HL-60 (cell line): Measurements from ENCODE around the gene METTL2B.
A peak's percentile ranks its signal among the peaks of the same experiment; 100 is the strongest.
"Not testable (repeated sequence)": the region's sequence is repeated elsewhere in the genome, so short reads cannot be mapped to it uniquely, and the experiment has no call there.

Experiments
- DNase-seq, 2 experiments: peaks; one replicate each; pipeline ENCODE4 v3.0.0-alpha.2; 2010 to 2020; ENCODE audit warnings: low read depth in 1 of 2, low spot score in 1 of 2
- H3K27ac ChIP-seq: fragments of 250-450 bp; sonication (Bioruptor Pico); replicated peaks from 2 replicates; pipeline ENCODE4 v1.5.1; 2020; ENCODE audit warnings: mild to moderate bottlenecking, moderate library complexity
- H3K27me3 ChIP-seq: fragments of 250-450 bp; sonication (Bioruptor Pico); 2 replicates; pipeline ENCODE4 v1.5.1; 2021; ENCODE audit warnings: mild to moderate bottlenecking, moderate library complexity; ENCODE audit not compliant: insufficient read depth, poor library complexity, severe bottlenecking
- H3K4me3 ChIP-seq: replicated peaks from 2 replicates; pipeline ENCODE4 v1.5.1; 2011; ENCODE audit warnings: mild to moderate bottlenecking, control low read depth, low read length; ENCODE audit not compliant: insufficient read depth
- GABPA ChIP-seq: IDR thresholded peaks from 2 replicates; pipeline ENCODE4 v1.6.1; 2012; ENCODE audit warnings: low read depth
- POLR2AphosphoS5 ChIP-seq: IDR thresholded peaks from 2 replicates; pipeline ENCODE4 v1.6.1; 2012; ENCODE audit warnings: low read depth
- SPI1 ChIP-seq: IDR thresholded peaks from 2 replicates; pipeline ENCODE4 v1.6.1; 2012; ENCODE audit warnings: low read depth, mild to moderate bottlenecking, borderline replicate concordance
- TF ChIP-seq, protein P1 (sequence below): IDR thresholded peaks from 2 replicates; pipeline ENCODE4 v1.6.1; 2012; ENCODE audit warnings: low read depth; ENCODE audit not compliant: insufficient replicate concordance
- TF ChIP-seq, protein P2 (sequence below): IDR thresholded peaks from one replicate; pipeline ENCODE4 v1.5.1; 2011; ENCODE audit warnings: low read length, control low read depth, inconsistent platforms; ENCODE audit not compliant: insufficient read depth

Gene METTL2B

DNA sequence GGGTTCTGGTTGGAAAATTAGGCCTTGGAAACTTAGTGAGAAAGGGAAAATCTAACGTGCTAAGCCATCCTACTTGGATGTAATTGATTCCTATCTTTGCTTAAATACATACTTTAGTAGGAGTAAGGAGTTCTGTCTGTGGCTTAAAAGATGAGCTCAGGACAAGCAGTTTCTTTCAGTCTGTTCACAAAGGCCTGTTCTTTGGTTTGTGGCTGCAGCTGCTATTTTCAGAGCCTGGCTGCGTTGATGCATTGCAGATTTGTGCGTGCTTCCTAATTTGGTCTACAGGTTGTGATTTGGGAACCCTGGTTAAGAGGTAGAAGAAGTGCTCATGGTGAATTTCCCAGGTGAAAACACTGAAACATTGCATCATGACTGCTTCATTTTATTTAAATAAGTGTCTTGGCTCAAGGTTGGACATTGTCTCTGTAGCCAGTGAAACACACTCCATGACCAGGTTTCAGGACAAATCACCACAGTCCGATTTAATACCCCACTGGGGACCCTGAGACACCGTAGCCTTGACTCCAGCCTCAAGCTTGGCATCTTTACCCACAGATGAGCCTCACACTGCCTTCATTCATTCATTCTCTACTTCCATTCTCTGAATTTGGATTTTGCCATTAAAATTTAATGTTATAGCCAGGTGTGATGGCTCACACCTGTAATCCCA is 30.9 kb downstream of the METTL2B start:
- DNase-seq, H3K4me3 ChIP-seq, H3K27me3 ChIP-seq, H3K27ac ChIP-seq: not testable (repeated sequence)

DNA sequence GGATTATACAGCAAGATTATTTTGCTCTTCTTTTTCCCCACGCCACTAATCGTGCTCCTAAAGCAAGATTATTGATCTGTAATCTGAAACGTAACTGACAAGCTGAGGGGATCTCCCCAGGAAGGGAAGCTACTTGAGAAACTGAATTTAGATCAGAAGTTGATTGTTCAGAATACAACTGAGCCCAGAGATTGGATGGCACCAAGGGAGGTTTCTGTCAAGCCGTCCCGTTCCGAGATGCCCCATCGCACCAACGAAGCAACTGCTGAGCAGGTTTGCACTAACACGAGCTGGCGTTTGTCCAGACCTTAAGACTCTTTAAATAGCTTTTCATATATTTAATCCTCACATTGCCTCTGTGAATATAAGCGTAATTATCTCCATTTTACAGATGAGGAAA is 35.1 kb downstream of the METTL2B start:
- not testable (repeated sequence) for H3K27me3 ChIP-seq, H3K4me3 ChIP-seq, H3K27ac ChIP-seq, DNase-seq

DNA sequence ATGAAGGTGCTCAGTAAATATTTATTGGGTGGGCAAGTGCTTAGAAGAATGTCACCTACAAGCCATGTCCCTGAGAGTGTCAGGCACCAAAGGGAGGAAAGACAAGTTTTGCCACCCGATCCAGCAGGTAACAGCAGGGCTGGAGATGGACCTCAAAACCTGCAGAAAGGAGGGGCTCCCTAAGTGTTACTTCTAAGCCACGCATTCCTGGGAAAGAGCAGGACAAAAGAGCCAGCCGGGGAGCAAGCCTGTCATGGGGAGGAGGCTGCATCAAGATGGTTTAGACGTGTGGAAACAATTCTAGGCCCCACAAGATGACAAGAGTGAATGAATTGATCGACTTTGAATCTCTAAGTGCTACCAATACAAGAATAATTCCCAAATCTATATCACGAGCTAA is 38.7 kb downstream of the METTL2B start:
- DNase-seq, H3K4me3 ChIP-seq, H3K27me3 ChIP-seq, H3K27ac ChIP-seq: not testable (repeated sequence)

DNA sequence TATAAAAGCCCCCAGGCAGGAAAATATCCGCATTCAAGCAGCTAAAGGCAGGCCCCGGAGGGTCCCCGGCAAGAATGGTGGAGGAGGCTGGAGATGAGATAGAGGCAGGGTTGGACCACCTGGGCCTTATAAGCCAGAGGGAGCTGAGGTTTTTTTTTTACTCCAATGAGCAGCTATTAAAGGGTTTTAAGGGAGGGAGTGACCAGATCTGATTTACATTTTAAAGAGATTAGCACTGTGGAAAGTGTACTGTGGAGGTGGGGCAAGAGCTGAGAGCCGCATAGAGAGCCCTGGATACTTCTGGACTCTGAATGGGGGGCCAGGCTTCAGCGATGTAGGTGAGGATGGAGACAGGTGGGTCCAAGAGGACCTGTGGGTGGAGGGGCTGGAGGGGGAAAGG is 40.5 kb downstream of the METTL2B start:
- not testable (repeated sequence) for H3K27ac ChIP-seq, H3K27me3 ChIP-seq, DNase-seq, H3K4me3 ChIP-seq

DNA sequence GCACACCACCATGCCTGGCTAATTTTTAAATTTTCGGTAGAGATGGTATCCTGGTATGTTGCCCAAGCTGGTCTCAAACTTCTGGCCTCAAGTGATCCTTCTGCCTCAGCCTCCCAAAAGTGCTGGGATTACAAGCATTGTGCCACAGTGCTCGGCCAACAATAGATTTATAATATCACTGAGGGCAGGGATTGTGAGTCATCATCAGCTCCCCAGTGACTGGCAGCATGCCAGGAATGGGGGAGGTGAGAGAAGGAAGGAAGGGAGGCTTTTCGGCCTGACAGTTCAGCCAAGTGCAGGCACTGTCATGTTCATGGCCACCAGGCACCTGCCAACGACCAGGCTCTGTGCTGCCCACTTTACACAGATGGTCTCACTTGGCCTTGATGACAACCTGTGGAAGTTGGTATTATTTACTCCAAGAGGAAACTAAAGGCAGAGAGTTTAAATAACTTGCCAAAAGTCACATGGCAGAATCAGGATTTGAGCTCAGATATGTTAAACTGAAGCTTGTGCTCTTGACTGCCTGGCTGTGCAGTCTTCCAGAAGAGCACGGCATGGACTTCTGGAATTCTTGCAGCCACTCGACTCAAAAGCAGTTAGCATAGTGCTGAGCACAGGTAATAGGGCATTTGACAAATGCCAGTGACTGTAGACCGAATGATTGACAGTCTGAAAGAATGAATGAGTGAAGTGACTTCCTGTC is 46.8 kb downstream of the METTL2B start:
- H3K27me3 ChIP-seq, H3K4me3 ChIP-seq: not testable (repeated sequence)
- peak; percentile 65 to 90 for DNase-seq
- H3K27ac ChIP-seq: peak overlapping the region; percentile 35; the same call in 1 of the 2 replicates
- TF ChIP-seq POLR2AphosphoS5: peak; percentile 80

DNA sequence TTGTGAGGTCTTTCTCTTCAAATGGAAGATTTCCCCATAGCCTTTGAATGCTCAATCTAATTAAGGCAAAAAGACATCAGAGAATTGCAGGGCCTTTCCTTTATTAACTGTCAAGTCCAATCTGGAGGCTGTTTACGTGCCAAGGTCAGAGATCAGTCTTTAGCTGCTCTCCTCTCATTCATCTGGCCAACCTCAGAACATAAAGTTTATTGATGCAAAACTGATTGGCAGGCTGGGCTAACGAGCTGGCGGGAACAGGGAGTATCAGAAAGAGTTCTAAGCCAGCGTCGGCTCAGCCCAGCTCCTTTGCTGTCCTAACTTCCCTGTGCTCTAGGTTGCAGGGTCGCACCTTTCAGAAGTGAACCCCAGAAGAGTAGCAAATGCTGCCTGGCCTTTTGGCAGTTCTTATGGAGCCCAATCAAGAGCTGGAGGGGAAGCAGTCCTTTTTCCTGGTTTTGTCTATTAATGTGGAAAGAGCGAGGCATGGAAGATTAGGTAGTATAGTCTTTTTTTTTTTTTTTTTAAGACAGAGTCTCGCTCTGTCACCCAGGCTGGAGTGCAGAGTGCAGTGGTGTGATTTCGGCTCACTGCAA is 47.5 kb downstream of the METTL2B start:
- H3K4me3 ChIP-seq, DNase-seq, H3K27ac ChIP-seq, H3K27me3 ChIP-seq: not testable (repeated sequence)

DNA sequence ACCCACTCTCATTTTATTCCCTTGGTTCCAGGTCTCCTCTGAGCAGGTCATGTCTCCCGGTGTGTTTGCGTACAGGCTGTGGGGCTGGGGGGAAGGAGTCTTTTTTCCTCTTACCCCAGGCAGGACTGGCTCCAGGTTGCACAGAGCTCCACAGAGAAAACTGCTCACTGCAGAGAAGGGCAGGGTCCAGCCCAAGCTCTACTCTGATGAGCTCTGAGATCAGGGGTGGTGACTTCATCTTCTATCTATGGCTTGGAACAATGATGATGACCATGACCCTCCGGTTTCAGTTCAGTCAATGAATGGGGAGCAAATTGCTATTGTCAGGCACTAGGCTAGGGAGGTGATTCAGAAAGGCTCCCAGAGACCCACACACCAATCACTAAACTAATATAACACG is 49.0 kb downstream of the METTL2B start:
- H3K27me3 ChIP-seq, H3K4me3 ChIP-seq, H3K27ac ChIP-seq, DNase-seq: not testable (repeated sequence)

DNA sequence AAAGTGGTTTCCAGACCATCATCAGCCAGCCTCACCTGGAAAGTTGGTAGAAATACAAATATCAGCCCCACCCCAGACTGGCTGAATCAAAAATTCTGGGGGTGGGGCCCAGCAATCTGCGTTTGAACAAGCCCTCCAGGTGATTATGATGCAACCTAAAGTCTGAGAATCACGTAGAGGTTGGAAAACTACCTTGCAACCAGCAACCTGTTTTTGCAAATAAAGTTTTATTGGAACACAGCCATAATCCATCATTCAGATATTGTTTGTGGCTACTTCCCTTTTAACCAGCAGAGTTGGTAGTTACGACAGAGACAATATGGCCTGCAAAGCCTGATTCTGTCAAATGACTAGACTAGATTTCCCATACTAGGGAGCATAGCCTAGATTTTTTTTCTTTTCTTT is 49.5 kb downstream of the METTL2B start:
- peak in 1 of 2 experiments; percentile 28 for DNase-seq
- not testable (repeated sequence) for H3K27ac ChIP-seq

DNA sequence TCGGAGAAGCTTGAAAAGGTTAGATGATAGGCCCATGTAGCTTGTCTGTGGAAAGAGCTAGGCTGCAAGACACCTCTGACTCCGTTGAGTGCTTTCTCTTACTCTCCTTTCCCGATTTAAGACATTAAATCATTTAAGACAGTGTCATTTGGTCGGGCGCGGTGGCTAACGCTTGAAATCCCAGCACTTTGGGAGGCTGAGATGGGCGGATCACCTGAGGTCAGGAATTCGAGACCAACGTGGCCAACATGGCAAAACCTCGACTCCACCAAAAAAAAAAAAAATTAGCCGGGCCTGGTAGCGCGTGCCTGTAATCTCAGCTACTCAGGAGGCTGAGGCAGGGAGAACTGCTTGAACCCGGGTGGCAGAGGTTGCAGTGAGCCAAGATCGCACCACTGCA is 52.6 kb downstream of the METTL2B start:
- not testable (repeated sequence) for H3K27ac ChIP-seq, H3K4me3 ChIP-seq, H3K27me3 ChIP-seq, DNase-seq

More for the DNA sequence above, 49.5 kb downstream of the METTL2B start:
- H3K27me3 ChIP-seq, H3K4me3 ChIP-seq: not testable (repeated sequence)

DNA sequence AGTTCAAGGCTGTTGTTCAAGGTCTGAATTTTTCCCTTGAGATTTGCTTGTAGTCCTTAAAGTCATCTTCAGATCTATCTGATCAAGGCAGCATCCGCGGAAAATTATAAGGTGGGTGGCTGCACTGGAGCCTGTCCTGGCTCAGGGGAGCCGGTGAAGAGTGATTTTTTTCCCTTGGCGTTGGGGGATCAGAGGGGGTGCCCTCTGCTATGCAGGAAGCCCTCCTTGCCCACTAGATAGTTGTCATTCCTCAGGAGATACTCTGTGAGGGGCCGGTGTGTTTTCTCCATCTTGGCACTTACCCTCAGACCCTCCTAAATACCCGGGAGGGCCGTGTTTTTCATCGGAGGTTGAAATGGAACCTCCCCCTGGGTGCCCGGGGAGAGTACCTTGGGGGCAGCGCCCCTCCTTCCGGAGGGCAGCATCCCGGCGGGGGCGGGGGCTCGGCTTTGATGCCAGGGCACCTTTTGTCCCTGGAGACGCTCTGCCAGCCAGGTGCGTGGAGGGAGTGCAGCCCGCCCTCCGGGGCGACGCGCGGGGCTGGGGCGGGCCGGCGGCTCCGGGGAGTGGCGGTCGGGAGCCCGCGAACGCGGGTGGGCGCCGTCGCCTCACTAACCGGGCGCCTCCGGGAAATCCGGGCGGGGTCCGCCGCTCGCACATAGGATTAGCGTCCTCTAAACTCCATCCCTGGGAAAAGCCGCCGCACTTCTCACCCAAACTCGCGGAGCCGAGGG is 53.7 kb downstream of the METTL2B start:
- H3K27ac ChIP-seq, H3K27me3 ChIP-seq, DNase-seq: not testable (repeated sequence)
- H3K4me3 ChIP-seq: peak overlapping the region; percentile 61

DNA sequence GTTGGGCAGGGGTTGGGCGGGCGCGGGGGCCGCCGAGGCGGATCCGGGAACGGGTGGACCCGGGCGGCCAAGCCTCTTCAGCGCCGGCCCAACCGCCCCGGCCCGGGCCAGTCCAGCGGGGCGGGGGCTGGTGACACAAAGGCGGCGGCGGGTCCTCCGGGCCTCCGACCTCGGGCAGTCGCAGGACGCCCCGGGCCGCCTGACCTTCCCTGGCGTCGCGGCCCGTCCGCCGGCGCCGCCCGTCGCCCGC is 54.2 kb downstream of the METTL2B start:
- peak overlapping the region; percentile 61 for H3K4me3 ChIP-seq
- no peaks in the 10 kb centered on the region for H3K27me3 ChIP-seq
- DNase-seq: peak in 1 of 2 experiments; percentile 6
- no peak overlapping the region for H3K27ac ChIP-seq
- TF ChIP-seq, protein P1, sequence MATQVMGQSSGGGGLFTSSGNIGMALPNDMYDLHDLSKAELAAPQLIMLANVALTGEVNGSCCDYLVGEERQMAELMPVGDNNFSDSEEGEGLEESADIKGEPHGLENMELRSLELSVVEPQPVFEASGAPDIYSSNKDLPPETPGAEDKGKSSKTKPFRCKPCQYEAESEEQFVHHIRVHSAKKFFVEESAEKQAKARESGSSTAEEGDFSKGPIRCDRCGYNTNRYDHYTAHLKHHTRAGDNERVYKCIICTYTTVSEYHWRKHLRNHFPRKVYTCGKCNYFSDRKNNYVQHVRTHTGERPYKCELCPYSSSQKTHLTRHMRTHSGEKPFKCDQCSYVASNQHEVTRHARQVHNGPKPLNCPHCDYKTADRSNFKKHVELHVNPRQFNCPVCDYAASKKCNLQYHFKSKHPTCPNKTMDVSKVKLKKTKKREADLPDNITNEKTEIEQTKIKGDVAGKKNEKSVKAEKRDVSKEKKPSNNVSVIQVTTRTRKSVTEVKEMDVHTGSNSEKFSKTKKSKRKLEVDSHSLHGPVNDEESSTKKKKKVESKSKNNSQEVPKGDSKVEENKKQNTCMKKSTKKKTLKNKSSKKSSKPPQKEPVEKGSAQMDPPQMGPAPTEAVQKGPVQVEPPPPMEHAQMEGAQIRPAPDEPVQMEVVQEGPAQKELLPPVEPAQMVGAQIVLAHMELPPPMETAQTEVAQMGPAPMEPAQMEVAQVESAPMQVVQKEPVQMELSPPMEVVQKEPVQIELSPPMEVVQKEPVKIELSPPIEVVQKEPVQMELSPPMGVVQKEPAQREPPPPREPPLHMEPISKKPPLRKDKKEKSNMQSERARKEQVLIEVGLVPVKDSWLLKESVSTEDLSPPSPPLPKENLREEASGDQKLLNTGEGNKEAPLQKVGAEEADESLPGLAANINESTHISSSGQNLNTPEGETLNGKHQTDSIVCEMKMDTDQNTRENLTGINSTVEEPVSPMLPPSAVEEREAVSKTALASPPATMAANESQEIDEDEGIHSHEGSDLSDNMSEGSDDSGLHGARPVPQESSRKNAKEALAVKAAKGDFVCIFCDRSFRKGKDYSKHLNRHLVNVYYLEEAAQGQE: no peak
- TF ChIP-seq, protein P2, sequence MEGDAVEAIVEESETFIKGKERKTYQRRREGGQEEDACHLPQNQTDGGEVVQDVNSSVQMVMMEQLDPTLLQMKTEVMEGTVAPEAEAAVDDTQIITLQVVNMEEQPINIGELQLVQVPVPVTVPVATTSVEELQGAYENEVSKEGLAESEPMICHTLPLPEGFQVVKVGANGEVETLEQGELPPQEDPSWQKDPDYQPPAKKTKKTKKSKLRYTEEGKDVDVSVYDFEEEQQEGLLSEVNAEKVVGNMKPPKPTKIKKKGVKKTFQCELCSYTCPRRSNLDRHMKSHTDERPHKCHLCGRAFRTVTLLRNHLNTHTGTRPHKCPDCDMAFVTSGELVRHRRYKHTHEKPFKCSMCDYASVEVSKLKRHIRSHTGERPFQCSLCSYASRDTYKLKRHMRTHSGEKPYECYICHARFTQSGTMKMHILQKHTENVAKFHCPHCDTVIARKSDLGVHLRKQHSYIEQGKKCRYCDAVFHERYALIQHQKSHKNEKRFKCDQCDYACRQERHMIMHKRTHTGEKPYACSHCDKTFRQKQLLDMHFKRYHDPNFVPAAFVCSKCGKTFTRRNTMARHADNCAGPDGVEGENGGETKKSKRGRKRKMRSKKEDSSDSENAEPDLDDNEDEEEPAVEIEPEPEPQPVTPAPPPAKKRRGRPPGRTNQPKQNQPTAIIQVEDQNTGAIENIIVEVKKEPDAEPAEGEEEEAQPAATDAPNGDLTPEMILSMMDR: no peak
- TF ChIP-seq GABPA (no peak), SPI1 (no peak), POLR2AphosphoS5 (no peak)
